EL (cell line): ENCODE measurements around the gene EPHA5.
"Not testable (repeated sequence)": the region's sequence is repeated elsewhere in the genome, so short reads cannot be mapped to it uniquely, and the experiment has no call there.

Source experiments
- DNase-seq: peaks from one replicate; pipeline ENCODE4 v3.0.0-alpha.2; 2016

EPHA5 gene

DNA sequence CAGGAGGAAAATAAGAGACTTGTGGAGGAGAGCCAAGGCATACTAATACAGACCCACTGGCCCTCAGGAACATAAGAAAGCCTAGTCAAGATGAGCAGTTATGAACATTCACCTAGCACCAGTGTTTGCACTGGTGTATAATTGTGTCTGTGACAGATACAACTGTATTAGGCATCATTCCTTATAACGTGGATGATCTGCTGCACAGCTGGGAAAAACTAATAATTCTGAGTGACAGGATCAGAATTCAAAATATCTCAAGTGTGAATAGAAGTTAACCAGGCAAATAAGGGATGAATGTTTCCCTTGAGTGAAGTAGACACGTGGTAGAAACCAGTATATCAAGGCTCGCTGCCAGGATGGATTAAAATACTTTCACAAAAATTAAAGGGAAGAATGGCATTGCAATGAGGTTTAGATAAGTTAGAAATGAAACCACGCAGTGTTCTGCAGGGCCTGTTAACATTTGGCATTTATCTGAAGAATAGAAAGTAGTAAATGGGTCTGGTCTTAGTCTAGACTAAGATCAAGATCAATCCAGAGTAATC lies 325.9 kb downstream of the EPHA5 start:
- DNase-seq: no peak

DNA sequence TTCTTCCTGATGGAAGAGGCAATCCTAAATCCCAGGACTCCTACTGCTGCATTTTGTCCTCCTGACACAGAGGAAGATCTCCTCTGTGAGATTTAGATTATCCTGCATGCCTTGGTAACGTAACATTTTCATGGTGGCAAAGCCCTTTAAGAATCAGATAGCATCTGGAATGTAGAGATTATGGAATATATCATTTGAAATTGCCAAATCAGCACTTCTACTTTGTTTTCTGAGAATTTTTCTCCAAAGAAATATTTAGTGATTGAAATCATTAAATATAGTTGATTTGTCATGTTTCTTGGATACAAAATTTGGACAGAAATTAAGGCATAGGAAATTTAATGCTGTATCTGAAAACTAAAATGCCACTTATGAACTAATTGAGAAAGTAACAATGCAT lies 326.9 kb downstream of the EPHA5 start:
- DNase-seq: no peak

DNA sequence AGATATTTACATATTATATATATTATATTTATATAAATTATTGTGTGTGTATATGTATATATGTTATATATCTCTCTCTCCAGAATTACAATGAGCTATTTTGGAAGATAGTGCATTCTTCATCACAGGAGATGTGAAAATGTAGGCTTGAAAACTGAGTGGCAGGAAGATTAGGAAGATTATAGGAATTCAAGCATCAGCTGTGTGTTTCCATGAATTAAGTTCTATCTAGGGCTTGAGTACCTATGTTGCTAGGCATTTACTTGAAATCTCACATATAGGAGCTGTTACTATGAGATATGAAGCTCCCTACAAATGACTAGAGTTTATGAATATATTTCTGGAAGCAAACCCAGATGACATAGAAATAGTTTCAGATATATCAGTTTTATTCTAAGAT lies 328.7 kb downstream of the EPHA5 start:
- no peak for DNase-seq

DNA sequence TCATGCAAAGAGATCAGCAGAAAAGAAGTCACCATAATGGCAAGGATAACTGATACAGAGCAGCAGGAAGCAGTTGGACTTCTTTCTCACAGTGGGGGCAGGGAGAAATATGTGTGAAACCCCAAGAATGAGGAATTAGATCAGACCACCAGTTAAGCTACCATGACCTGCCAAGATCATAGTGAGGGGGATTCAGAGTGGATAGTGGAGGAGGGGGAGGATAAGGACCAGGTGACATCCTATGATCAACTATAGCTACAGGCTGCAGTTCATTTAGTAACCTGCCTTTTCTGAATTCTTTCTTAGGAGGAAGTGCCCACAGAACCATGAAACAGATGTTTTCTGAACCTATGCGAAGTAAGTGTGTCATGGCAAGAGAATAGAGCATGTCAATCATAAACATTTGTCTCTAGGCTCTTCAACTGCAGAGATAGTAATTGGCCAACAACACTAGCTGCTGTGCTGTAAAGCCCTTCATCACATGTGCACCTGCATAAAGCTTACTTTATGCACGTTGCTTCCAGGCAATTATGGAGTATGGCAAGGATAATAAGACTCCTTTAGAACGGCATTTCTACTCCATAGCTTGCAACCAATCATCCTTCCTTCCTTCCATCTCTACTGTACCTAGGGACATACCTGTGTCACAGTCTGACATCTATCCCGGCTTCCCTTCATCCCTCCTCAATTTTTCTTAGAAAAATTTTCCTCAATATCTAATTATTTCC lies 329.7 kb downstream of the EPHA5 start:
- no peak for DNase-seq

DNA sequence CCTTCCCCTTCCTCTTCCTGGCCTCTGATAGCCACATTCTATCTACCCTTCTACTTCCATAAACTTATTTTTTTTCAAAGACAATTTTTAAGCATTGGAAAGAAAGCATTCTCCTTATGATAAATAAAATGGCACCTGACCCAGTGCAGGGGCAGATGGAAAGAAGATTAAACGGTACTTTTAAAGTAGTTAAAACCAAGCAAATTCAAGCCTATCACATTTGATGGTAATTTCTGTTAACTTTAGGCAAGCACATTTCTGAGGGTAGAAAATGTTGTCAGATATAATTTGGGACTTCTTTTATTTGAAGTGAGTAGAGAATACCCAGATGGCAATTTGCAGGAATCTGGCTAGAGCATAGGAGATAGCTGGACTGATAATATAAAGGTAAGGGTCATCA lies 332.9 kb downstream of the EPHA5 start:
- no peak for DNase-seq

DNA sequence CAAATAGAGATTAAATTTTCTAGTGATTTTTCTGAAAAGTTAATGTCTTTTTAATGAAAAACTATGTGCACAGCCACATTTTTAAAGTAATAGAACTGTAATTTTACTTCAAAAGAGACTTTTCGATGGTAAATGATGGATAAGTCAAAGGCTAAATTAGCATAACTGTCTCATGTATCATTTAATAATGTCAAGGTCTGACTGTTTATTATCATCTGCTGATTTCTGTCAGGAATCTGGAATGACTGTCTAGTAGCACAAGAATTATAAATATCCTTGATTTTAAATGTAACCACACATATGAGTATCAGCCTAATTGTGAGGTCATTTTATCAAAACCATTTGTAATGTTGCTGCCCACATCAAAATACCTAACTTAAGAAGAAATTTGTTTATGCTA lies 333.8 kb downstream of the EPHA5 start:
- DNase-seq: no peak

DNA sequence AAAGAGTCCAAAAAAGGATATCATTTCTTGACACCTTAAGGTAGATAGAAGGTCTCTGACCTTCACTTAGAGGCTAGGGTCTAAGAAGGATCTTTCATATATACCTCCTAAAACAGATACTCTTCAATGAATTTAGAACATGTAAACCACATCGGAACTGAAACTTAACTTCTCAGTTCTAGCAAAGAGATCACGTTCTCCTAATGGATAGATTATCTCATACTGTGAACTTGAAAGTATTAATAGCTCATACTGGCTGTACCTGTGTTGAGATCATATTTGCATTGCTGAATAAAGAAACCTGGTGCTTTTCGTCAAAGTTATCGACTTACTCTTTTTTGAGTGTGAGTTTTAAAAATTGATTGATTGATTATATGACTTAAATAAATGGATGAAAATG lies 353.8 kb downstream of the EPHA5 start:
- DNase-seq: no peak

DNA sequence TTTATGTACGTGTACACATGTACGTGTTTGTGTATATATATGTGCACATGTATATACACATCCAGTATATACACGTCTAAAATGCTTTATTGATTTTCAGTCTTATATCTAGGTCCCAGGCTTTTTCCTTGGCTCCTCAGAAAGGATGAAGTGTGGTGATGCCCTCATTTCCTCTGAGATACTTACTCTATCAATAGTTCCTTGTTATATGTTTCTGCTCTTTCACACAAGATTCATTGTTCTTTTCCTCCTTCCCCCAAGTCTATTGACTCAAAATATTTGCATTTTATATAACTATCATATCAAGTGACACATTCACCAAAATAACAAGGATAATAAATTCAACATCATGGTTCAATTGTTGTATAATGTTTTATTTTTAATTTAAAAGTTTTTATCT lies 359.2 kb downstream of the EPHA5 start:
- no peak for DNase-seq

DNA sequence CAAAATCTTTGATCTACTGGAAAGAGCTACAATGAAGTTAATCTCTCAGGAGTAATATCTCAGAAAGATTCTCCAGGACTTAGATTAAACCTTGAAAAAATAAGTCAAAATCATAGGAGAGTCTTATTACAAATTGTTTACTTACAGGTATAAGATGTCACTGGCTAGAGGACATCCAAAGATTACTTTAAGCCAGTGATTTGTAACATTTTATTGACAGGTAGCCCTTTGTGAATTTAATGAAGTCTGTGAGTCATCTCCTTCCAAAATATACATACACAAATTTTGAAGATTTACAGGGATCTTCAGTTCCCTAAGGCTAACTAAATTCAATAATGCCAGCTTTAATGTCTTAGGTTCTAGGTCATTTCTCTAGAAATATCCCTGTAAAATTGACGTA lies 359.7 kb downstream of the EPHA5 start:
- DNase-seq: no peak

DNA sequence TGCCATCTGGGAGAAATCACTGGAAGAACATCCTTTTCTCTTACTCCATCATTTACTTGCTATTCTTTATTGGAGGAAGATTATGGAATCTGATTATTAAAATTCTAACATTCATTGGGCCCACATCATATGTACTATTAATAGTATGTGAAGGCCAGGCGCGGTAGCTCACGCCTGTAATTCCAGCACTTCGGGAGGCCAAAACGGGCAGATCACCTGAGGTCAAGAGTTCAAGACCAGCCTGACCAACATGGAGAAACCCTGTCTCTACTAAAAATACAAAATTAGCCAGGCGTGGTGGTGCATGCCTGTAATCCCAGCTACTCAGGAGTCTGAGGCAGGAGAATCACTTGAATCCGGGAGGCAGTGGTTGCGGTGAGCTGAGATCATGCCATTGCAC lies 361.7 kb downstream of the EPHA5 start:
- not testable (repeated sequence) for DNase-seq

DNA sequence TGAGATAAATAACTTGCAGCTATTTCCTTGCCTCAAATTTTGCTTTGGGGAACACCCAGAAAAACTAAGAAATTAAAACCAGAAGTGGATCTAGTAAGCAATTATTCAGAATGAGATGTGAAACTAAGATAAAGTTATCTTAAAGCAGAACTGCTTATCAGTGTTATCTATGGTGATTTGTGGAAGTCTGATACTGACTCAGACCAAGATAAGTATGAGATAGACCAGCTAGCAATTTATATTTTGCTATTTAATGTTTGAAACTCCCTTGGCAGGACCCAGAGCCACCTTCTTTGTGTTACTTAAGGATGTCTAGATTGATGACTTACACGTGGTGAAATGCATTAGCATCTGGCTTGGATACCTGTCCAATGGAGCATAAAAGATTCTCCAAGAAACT lies 368.1 kb downstream of the EPHA5 start:
- DNase-seq: no peak

DNA sequence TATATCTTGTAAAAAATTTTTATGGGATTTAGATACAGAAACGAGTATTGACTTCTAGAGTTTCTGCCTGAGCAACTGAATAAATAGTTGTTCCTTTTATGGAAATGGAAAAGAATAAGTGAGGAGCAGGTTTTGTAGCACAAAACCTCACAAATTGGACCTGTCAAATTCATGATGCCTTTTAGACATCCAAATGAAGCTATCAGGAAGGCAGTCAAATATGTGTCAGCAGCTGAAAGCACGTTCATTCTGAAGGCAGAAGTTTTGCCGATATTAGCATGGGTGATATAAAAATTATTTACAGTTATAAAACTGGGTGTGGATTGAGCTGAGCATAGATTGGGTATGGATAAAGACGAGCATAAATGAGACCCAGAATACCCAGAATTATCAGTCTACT lies 374.0 kb downstream of the EPHA5 start:
- DNase-seq: no peak

DNA sequence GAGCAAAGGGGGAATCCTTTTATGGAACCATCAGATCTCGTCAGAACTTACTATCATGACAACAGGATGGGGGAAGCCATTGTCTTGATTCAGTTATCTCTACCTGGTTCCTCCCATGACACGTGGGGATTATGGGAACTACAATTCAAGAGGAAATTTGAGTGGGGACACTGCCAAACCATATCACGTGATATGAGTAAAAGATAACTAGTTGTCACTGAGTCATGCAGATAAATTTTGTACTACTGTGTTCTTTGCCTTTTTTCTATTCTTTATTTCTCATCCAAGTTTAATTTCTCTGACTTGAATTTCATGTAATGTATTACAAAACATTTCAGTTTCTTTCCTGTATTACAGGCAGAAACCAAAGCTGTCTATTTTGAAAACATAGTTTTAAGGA lies 383.2 kb downstream of the EPHA5 start:
- no peak for DNase-seq
